Activated CD8-positive, alpha-beta memory T cell treated with anti-CD3 and anti-CD28 coated beads for 4 hours (primary cell): Measurements from ENCODE around the gene DPP10.

Experiments
- DNase-seq, 2 donors: peaks; one replicate each; pipeline ENCODE4 v3.0.0-alpha.2; 2020; ENCODE audit warnings: low read depth in 2 of 2

Gene DPP10

DNA sequence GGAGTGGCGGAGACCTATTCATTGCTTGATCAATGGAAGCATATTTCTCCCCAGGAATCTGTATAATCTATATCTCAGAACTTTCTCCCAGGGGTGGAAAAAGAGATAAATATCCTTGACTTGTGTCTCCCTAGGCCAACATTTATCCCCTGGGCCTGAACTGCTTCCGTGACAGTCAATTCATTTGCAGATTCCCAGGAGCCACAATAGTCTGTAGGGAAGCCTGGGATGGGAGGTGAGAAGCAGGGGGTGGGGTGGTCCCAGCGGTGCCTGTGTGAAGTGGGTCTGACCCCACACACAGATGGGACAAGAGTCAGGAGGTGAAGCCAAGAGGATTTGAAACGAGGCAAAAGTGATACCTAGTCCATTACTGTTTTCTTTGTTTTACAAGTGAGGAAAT lies 166.8 kb downstream of the DPP10 start:
- DNase-seq = no peak

DNA sequence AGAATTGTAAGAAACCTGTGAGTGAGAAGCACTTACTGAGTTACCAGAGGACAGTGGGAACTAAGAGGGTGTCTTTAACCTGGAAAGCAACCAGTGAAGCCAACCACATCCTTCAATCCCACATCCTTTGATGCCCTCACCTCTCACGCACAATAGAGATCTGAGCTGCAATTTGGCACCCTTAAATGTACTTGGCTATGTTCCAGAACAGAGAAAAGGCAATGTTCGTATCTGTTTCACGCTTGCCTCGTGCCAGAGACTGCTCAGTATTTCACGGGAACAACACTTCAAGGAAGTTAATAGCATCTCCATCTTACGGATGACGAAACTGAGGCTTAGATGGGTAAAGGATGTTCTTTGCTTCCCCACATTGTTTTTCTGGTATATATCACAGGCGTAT lies 167.4 kb downstream of the DPP10 start:
- DNase-seq = no peak

DNA sequence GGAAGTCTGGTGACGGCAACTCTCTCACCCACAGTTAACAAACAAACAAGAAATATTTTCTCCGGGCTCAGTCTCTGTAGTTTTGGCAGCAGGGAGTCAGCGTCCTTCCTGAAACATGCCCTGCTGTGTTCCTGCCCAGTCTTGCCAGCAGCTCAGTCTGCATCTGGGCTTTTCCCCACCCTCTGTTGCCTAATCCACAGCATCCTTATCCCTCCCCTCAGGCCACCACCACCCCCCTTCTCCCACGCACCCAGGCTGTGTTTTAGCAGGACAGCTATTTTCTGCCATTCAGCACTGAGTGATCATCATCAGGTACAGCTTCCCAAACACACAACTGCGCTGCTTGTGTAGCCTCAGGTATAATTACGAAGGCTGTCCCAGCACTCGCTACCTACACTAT lies 168.2 kb downstream of the DPP10 start:
- no peak for DNase-seq

DNA sequence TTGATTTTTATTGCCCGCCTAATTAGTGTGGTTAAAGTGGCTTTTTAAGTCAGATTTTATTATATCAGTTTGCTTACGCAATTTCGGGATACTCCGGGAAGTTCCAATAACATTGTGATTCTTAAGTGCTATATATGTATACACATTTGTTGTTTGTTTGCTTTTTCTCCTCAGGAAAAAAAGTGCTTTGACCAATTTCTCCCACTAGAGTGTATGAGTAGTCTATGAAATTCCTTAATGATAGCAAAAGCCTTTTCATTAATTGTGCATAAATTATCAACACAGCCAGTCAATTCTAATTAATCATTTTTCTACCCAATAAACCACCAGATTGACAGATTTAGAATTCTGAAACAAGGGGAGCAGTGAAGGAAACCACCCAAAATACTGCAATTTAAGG lies 172.2 kb downstream of the DPP10 start:
- no peak for DNase-seq

DNA sequence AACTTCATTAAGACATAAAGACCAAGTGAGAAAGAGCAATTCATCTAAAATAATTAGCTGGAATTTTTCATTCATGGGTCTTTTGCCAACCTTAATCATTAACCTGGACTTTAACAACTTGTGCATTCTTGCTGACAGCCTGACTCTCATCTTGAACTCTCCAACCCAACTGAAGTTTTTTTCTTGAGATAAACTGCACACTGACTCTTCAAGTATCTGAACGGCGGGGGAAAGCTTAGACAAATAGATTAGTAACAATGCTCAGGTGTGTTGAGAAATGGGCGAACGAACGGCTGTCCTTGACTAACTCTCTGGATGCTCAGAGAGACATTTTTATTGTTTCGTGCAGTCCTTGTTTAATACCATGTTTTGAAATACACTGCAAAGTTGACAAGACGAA lies 186.0 kb downstream of the DPP10 start:
- DNase-seq = no peak

DNA sequence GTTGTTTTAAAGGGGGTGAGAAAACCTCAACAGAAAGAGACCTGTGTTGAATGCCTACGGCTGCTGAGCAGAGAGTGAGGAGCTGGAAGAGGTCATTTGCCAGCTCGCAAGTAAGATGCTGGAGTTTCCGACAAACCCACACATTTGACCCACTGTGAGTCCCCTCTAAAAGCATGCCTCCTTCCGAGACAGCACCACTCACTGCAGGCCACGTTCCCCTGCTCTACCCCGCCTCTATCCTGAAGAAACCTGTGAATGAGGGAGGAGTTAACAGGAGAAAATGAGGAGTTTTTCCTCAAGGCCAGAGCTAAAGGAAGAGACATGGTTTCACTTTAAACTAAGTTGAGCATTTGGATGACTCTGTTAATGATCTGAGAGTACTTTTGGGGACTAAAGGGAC lies 188.7 kb downstream of the DPP10 start:
- no peak for DNase-seq

DNA sequence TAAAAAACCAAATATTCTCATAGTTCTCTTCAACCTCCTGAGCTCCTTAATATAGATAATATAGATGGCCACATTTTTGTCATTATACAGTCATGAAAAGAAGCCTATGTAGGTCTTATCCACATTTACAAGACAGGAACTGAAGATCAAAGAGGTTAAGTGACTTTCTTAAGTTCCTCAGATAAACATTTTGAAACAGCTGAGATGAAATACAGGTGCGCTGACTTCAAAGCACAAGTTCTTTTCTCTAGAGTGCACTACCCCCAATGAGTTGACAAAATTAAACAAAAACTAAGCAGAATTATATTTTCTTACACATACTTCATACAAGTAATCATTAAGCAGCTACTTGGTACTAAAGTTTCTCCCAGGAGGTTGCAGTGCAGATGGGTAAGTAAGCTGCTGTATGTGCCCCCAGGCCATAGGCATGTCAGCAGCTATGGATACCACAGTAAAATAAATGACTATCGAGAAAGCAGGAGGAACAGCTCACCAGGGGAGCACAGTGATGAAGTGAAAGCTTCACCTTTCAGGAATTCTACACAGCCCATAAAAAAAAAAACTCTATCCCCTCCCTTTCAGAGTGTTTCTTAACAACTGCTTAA lies 199.8 kb downstream of the DPP10 start:
- no peak for DNase-seq

DNA sequence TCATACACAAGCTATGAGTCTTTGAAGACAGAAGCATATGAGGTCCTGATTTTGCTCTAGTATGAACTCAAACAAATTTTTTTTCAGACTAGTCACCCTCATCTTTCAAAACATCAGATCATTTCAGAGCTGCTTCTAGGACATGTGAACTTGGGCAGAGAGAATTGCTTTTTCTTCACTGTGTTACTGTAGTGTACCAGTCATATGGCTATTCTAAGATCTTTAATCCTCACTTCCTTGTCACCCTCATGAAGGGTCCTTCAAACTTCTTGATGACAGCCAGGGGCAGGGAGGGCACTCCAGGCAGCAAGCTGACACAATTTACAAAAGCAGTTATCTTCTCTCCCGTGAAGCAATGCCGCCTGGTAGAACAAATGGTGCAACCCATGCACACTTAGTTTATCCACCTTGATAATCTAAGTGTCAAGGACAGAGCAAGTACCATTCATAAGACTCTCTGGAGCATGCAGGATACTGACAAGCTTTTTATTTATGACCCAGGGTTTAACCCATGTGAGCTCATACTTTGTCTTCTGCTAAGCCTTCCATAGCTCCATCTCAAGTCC lies 200.6 kb downstream of the DPP10 start:
- DNase-seq = no peak

DNA sequence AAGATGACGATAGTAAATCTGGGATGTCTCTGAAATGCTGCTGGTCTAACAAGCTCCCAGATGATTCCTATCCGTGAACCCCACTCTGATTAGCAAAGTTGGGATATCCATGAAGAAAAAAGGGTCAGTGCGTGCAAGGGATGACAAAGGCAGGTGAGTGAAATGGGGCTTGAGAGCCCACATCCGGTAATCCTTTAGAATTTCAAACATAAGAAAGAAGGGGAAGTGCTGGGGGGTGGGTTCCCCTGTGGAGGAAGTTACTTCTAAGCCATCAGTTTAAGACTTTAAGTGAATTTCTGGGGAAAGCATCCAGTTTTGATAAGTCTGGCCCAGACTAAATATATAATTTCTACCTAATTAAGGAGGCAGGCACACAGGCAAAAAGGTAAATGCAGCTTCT lies 209.5 kb downstream of the DPP10 start:
- DNase-seq = no peak

DNA sequence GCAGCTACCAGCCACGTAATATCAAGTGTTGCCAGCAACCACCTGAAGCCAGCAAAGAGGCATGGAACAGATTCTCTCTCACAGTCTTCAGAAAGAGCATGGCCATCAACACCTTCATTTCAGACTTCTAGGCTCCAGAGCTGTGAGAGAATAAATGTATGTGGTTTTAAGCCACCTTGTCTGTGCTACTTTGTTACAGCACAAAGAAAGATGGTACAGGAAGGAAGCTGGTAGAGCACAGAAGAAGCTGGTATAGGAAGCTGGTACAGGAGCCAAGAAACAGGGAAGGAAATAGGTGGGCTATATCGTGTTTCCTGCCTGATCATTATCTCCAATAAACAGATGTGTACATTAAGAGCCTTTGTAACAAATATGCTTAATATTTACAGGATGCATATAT lies 217.4 kb downstream of the DPP10 start:
- no peak for DNase-seq

DNA sequence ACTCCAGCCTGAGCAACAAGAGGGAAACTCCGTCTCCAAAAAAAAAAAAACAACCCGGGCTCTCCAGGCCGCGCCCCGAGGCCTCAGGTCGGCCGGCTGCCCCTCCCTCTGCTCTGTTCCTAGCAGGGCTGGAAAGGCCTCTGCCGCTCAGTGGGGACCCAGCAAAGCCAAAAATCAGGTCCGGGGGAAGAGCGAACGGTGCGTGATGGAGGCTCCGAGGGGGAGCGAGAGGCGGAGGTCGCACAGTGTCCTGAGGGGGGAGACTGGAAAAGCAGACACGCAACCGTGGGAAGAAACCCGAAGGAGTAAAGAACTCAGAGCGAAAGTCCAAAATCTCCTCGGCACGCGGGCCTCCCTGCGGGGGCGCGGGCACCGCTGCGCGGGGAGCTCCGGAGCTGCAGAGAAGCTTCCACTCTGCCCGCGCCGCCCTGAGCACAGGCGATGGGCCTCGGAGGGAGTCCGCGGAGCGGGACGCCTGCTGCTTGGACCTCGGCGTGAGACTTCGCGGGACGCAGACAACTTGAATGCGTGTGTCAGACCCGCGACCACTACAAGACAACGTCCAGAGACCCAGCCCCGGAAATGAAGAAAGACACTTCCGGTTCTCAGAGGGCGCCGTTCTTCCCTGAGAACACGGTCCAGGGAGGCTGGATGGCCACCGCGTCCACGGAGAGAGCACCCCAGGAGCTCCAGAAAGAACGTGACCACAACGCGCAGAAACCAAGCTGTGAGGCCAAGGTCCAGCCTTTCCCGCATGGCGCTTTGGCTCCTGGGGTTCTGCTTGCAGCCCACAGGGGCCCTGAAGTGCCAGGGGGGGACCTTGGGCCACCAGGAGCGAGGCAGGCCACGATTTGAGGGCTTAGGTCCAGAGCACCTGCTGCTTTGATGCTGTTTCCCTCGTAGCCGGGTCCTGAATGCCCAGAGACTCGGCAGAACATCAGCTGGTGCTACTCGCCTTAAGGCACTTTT lies 219.8 kb downstream of the DPP10 start:
- no peak for DNase-seq

DNA sequence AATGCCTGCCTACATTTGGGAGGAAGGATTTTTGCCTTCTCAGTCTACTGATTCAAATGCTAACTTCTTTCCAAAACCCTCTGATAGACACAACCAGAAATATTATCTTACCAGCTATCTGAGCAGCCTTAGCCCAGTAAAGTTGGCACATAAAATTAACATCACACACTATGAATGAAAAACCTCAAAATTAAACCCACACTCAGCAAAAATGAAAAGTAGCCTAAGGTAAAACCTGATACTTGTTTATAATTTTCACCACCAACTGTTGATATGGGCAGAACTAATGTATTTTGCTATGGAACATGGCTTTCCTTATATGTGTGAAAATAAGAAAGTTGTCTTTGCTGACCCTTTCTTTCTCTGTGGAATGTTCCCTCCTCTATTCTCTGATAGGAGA lies 226.0 kb downstream of the DPP10 start:
- no peak for DNase-seq

DNA sequence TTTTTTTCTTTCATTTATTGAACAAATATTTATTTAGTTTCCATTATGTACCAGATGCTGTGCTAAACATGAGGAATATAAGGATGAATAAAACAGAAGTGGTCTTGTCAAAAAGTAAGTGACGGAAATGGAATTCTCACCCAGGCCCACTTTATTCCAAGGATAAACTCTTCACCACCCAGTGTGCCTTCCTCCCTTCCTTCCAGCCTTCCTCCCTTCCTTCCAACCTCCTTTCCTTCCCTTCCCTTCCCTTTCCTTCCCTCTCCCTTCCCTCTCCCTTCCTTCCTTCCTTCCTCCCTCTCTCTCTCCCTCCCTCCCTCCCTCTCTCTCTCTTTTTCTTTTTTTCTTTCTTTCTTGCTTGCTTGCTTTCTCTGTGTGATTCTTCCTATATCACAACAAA lies 240.8 kb downstream of the DPP10 start:
- no peak for DNase-seq

DNA sequence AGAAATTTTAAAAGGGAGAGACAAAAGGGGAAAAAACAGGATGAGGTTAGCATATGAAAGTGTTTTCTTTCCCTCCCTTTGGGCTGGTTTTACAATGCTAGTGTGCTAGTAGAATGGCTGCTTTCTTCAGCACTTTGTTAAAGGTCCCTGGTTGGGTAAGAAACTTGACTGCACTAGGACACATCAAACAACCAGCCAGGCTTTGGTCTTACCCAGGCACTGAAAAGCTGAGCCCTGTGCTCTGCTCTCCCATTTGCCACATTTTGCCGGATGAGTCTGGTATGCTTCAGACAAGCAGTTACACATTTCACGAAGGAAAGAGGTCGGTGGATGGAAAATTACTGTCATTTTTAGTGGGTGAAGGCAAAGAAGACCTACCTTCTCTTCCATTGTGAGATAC lies 242.0 kb downstream of the DPP10 start:
- no peak for DNase-seq

DNA sequence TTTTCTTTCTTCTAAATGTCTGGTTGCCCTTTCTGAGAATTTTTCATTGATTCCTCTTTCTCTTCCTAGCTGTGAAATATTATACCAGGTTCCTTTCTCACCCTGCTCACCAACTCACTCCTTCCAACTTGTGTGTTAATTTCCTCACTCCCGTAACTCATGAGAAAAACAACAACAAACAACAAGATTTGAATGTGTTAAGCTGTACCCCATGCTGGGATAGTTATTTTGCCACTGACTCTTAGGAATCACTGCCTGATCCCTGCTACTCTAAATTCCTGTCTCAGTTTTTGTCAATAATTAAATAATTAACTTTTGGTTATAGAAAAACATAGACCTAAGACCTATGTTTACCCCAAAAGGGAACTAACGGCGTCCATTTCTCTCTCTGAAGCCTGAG lies 242.7 kb downstream of the DPP10 start:
- no peak for DNase-seq

DNA sequence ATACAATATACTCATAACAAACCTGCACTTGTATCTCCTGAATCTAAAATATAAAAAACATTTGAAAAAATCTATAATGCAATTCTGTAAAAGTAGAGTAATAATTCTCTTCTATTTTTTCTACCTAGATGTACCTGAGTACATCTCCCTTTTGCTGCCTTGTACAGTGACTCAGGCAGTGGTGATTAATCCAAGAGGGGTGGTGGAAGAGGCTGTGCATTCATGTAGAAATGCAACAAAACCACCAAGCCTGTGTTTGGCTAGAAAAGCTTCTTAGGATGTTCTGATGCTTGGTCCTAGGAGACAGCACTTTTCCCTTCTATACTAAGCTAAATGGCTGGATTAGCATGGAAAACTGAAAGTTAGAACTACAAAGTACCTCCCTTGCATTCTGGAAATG lies 245.8 kb downstream of the DPP10 start:
- DNase-seq = no peak

DNA sequence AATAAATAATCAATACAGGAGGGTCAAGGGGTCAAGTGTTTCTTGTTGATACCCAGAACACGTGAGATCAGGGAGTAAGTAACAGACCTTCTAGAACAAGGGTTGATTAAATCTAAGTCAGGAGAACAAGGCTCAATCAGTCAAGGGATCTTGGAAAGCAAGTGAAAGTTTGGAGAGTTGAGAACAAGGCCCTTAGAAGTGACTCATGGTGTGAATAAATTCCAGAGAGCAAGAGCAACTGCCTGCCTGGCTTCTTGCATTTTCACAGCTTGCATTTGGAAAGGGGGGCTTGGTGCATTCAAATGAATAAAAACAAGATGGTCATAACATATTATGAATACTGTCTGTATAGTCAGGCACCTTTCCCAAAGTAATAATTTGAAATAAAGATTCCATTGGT lies 256.1 kb downstream of the DPP10 start:
- no peak for DNase-seq

DNA sequence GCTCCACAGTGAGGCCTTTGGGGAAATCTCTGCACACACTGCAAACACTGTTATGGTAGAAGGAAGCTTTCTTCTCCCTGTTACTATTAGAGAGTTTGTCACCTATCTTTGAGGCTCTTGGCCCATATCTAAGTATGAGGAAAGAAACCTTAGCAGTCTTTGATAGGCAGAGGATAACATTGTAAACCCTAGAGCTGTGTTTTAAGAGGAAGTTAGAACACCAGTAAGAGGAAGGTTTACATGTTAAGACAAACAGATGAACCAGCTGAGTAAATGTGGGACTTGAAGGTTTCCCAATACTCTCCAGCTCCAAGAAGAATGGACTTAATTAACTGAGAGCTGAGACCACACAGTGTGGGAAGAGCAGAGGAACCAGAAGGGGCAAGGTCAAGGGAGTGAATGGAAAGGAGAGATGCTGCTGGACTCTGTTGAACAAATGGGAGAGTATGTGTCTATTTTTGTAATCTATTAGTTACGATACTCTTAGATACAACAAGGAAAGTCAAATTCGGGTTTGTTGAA lies 257.0 kb downstream of the DPP10 start:
- no peak for DNase-seq

DNA sequence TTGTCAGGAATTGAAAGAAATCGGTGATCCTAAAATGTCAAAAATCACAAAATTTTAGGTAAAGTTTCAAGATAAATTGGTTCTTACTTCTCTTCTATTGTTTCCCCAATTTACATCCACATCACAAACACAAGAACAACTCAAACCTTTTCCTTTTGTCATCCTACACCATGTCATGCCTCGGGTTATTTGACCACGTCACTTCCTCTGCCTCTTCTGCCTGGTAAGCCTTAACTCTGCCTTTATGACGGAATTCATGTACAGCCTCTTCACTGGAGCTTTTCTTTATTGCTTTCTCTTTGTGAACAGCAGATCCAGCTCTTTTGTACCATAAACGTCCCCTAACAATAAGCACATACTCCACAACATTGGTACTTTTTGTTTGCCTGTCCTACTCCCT lies 258.0 kb downstream of the DPP10 start:
- DNase-seq = no peak

DNA sequence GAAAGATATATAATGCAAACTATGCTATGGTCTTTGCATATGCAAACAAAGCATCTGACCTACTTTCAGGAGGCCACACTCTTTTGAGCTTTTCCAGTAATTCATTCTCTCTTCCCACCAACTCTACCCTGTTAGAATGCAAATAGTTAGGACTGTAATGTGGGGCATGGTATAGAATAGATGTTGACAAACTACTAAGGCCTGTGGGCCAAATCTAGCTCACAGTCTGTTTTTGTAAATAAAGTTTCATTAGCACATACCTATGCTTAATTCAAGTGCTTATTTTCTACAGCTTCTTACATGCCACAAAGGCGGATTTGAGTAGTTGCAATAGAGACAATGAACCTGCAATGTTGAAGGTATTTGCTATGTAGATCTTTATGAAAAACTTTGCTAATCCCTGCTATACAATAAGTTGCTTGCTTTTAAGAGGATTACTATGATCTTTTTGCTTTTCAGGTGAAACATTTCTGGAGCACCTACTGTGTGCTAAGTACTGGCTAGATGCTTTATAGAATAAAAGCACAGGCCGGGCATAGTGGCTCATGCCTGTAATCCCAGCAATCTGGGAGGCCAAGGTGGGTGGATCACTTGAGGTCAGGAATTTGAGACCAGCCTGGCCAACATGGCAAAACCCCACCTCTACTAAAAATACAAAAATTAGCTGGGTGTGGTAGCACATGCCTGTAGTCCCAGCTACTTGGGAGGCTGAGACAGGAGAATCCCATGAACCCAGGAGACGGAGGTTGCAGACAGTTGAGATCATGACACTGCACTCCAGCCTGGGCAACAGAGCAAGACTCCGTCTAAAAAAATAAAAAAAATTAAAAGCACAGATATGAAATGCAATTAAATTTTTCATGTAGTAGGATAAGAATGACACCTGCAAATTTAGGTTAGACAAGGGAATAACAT lies 267.8 kb downstream of the DPP10 start:
- no peak for DNase-seq

DNA sequence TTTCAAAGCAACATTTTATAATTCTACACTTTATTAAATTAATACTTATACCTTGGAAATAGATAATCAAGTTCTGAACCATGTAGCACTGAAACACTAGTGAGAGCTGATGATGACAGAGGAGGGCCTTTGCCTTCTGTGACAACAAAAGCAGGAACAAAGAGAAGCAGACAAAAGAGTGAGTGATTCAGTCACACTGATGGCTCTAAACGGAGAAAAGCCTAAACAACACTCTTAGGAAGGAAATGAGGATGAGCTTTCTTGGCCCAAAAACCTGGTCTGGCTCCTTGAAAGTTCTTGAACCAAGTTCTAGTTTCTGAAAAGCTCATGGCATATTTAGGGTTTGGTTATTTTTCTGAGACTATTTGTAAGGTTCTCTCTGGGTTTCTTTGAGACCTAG lies 271.9 kb downstream of the DPP10 start:
- no peak for DNase-seq

DNA sequence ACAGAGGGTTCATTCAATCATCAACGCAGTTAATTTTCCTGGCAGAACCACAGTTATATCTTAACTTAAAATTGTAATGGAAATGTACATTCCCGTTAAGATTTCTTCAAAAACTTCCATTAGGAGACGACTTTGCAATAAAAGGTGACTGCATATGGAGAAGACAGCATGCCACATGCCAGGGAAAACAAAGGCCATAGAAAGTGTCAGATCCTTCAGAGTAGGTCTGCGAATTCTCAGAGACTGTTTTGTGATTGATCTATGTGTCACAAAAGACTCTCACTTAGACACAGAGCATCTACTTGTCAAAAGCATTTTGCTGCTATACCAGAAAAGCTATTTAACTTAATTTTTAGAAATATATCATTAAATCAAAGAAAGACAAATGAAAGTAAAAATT lies 274.6 kb downstream of the DPP10 start:
- no peak for DNase-seq
